ENCODE results near the gene TP53I11. TPM values are rescaled to one million over a fixed set of nuclear protein-coding genes. Genes with fewer than 3 reads are reported as not detected.

TP53I11 gene
- total RNA-seq, 1 donor from 2014 or later: 23.1 TPM

DNA sequence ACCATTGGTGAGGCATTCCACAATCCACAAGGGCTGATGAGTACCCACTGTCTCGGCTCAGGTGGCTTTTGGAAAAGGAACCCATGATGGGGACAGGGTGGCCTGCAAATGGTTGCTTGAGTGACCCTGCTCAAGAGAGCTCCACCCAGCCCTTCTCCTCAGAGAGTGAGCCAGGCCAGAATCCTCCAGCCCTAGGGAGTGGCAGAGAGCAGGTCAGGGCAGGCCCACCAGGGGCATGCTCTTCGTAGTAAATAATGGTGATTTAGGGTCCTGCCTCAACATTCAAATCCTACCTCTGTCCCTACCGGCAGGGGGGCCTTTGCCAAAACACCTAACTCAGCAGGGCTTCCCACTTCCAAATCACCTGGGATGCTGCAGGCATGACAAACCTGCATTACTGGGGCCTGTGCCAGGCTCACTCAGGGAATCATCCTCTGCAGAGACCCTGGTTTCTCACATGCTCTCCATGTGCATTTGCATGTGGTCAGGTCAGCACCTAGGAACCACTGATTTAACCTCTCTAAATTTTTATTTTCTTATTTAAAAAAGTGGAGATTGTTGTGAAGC lies 17.3 kb upstream of the TP53I11 start:
- no peak for DNase-seq (ENCODE audit: low spot score)
- H3K36me3 ChIP-seq: no peaks in the 10 kb centered on the region
- no peak overlapping the region for H3K27ac Mint-ChIP-seq
- no peak overlapping the region for H3K27ac ChIP-seq
- H3K9me3 Mint-ChIP-seq: no peaks in the 10 kb centered on the region
- no peak overlapping the region for H2AFZ ChIP-seq (replicated peaks)
- no peaks in the 10 kb centered on the region for H3K27me3 ChIP-seq
- no peak overlapping the region for H3K4me2 ChIP-seq
- H3K36me3 Mint-ChIP-seq: no peaks in the 10 kb centered on the region
- H3F3A ChIP-seq (ENCODE audit: low read depth): peaks cover 27% of the 10 kb centered on the region
- peaks cover 11% of the 10 kb centered on the region for H3K27me3 Mint-ChIP-seq (ENCODE audit: insufficient read depth, low read depth)
- H3K4me3 Mint-ChIP-seq: no peak overlapping the region
- no peaks in the 10 kb centered on the region for H3K79me2 ChIP-seq (ENCODE audit: low read depth)
- H3K4me3 ChIP-seq: no peak overlapping the region
- TF ChIP-seq EZH2phosphoT487 (IDR thresholded peaks at IDR 0.05) (no peak), EZH2 (IDR thresholded peaks at IDR 0.05) (no peak)
- TF ChIP-seq, protein P1, sequence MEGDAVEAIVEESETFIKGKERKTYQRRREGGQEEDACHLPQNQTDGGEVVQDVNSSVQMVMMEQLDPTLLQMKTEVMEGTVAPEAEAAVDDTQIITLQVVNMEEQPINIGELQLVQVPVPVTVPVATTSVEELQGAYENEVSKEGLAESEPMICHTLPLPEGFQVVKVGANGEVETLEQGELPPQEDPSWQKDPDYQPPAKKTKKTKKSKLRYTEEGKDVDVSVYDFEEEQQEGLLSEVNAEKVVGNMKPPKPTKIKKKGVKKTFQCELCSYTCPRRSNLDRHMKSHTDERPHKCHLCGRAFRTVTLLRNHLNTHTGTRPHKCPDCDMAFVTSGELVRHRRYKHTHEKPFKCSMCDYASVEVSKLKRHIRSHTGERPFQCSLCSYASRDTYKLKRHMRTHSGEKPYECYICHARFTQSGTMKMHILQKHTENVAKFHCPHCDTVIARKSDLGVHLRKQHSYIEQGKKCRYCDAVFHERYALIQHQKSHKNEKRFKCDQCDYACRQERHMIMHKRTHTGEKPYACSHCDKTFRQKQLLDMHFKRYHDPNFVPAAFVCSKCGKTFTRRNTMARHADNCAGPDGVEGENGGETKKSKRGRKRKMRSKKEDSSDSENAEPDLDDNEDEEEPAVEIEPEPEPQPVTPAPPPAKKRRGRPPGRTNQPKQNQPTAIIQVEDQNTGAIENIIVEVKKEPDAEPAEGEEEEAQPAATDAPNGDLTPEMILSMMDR (IDR thresholded peaks at IDR 0.05): no peak
- H3K9me3 ChIP-seq (ENCODE audit: low read depth): no peaks in the 10 kb centered on the region
- H3K9ac ChIP-seq: no peak overlapping the region
- peaks cover 30% of the 10 kb centered on the region for H3K4me1 Mint-ChIP-seq
- no peaks in the 10 kb centered on the region for H4K20me1 ChIP-seq (ENCODE audit: low read depth)
- peaks cover 33% of the 10 kb centered on the region for H3K4me1 ChIP-seq

DNA sequence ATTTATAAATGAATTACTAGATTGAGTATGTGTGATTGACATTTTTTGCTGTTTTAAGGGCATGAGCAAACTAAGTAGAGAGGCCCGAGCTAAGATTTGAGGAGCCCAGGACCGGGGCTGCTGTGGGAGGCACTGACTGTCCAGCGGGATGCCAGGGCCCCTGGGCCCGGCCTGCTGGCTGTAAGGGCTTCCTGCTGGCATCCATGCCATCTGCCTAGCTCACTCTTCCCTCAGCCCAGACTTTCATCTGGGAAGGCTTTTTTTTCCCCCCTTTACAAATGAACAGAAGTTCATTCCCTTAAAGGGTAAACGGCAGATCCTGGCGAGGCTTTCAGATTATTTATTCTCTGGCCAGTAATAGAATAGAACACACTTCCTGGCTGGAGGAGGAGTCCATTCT lies 16.0 kb upstream of the TP53I11 start:
- H3K27ac ChIP-seq: no peak overlapping the region
- no peak overlapping the region for H3K4me2 ChIP-seq
- peaks cover 45% of the 10 kb centered on the region for H3K4me1 ChIP-seq
- H2AFZ ChIP-seq (replicated peaks): no peak overlapping the region
- H3K27me3 ChIP-seq: no peaks in the 10 kb centered on the region
- no peak overlapping the region for H3K4me3 Mint-ChIP-seq
- DNase-seq (ENCODE audit: low spot score): no peak
- H3K4me3 ChIP-seq: no peak overlapping the region
- no peak overlapping the region for H3K9ac ChIP-seq
- no peaks in the 10 kb centered on the region for H4K20me1 ChIP-seq (ENCODE audit: low read depth)
- TF ChIP-seq EZH2phosphoT487 (IDR thresholded peaks at IDR 0.05) (no peak), EZH2 (IDR thresholded peaks at IDR 0.05) (no peak)
- TF ChIP-seq, protein P1 (IDR thresholded peaks at IDR 0.05): no peak
- H3K27me3 Mint-ChIP-seq (ENCODE audit: insufficient read depth, low read depth): peaks cover 9% of the 10 kb centered on the region
- H3K36me3 Mint-ChIP-seq: no peaks in the 10 kb centered on the region
- H3F3A ChIP-seq (ENCODE audit: low read depth): peaks cover 40% of the 10 kb centered on the region
- H3K79me2 ChIP-seq (ENCODE audit: low read depth): no peaks in the 10 kb centered on the region
- no peaks in the 10 kb centered on the region for H3K9me3 ChIP-seq (ENCODE audit: low read depth)
- H3K9me3 Mint-ChIP-seq: no peaks in the 10 kb centered on the region
- peak overlapping the region; percentile 10 for H3K27ac Mint-ChIP-seq
- no peaks in the 10 kb centered on the region for H3K36me3 ChIP-seq
- H3K4me1 Mint-ChIP-seq: peaks cover 35% of the 10 kb centered on the region

DNA sequence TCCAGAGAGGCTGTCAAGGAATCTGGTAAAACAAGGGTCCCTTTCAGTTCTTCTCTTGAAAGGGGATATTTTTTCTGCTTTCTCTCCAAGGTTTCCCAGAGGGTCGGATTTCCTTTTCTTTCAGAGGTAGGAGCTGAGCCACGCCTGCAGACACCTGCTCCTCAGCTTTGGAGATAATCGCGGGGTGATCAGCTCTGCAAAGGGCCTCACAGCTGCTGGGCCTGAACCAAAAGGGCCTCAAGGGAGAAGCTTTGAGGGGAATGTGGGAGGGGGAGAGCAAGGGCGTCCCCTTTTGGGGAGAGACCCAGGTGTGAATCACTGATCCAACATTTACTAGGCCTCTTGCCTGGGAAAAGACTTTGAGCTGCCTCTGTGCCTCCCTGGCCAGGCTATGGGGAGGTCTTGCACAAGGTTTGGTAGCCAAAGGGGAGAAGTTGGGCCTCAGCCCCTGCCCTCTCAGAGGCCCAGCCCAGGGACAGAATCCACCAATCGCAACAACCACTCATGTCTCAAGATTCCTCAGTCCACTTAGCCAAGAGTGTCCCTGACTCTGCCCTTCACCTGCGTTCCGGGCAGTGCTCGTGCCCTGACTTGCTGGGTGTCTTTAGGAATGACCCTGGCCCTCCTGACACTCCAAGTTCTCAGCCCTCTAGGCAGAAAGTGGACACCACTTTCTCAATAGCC lies 14.0 kb upstream of the TP53I11 start:
- Histone ChIP-seq H3K4me1 (peaks cover 62% of the 10 kb centered on the region), H3K27ac (peak overlapping the region; percentile 98), H2AFZ (replicated peaks) (no peak overlapping the region), H4K20me1 (ENCODE audit: low read depth) (no peaks in the 10 kb centered on the region), H3K27me3 (no peaks in the 10 kb centered on the region), H3K9me3 (ENCODE audit: low read depth) (no peaks in the 10 kb centered on the region), H3F3A (ENCODE audit: low read depth) (peaks cover 58% of the 10 kb centered on the region), H3K9ac (no peak overlapping the region), H3K36me3 (no peaks in the 10 kb centered on the region), H3K79me2 (ENCODE audit: low read depth) (no peaks in the 10 kb centered on the region), H3K4me3 (no peak overlapping the region), H3K4me2 (peak overlapping the region; percentile 49)
- H3K9me3 Mint-ChIP-seq: no peaks in the 10 kb centered on the region
- no peak overlapping the region for H3K4me3 Mint-ChIP-seq
- H3K36me3 Mint-ChIP-seq: no peaks in the 10 kb centered on the region
- H3K27ac Mint-ChIP-seq: peak overlapping the region; percentile 72
- H3K27me3 Mint-ChIP-seq (ENCODE audit: insufficient read depth, low read depth): peaks cover 11% of the 10 kb centered on the region
- peaks cover 39% of the 10 kb centered on the region for H3K4me1 Mint-ChIP-seq
- peak; percentile 72 for DNase-seq (ENCODE audit: low spot score)
- TF ChIP-seq, protein P1 (IDR thresholded peaks at IDR 0.05): no peak
- no peak for TF ChIP-seq EZH2 (IDR thresholded peaks at IDR 0.05)
- TF ChIP-seq EZH2phosphoT487 (IDR thresholded peaks at IDR 0.05): no peak

All from neural progenitor cell (in vitro differentiated cells).